HEK293 (cell line): ENCODE data around the gene VSTM2B.

Experiments used
- CTCF ChIA-PET: fragments of 350-600 bp; formaldehyde crosslinking; extraction: SDS; loops from one replicate; lab custom pipeline; 2021; ENCODE audit warnings: antibody characterized with exemption; lab: Yijun Ruan, JAX
- POLR2A ChIA-PET: fragments of 300-600 bp; formaldehyde crosslinking; extraction: SDS; loops from one replicate; lab custom pipeline; 2020; ENCODE audit warnings: antibody characterized with exemption, inconsistent platforms; lab: Yijun Ruan, JAX
- H3K27ac ChIP-seq: fragments of 200-500 bp; sonication (Bioruptor generic); 2 replicates; pipeline ENCODE4 v1.5.1; 2014; ENCODE audit warnings: low read depth, low read length, control low read depth, inconsistent platforms; ENCODE audit errors: extremely low read depth
- H3K36me3 ChIP-seq, 2 experiments: fragments of 200-500 bp in 1 of 2; sonication (Bioruptor generic) in 1 of 2; 1 replicate in 1 of 2; 2 replicates in 1 of 2; pipeline ENCODE4 v1.5.1; 2014 to 2017; ENCODE audit warnings: inconsistent platforms in 2 of 2, low read length in 2 of 2; ENCODE audit not compliant: control insufficient read depth in 2 of 2, insufficient read depth in 1 of 2
- H3K4me1 ChIP-seq: fragments of 200-500 bp; sonication (Bioruptor generic); 2 replicates; pipeline ENCODE4 v1.5.1; 2014; ENCODE audit warnings: mild to moderate bottlenecking, low read length, inconsistent platforms; ENCODE audit not compliant: control insufficient read depth, insufficient read depth
- H3K4me3 ChIP-seq: 2 replicates; pipeline ENCODE4 v1.5.1; 2011; ENCODE audit warnings: low read depth, mild to moderate bottlenecking, control low read depth, low read length, moderate library complexity
- H3K9me3 ChIP-seq: fragments of 200-500 bp; sonication (Bioruptor generic); 2 replicates; pipeline ENCODE4 v1.5.1; 2014; ENCODE audit warnings: low read depth, low read length, inconsistent platforms; ENCODE audit not compliant: control insufficient read depth, insufficient read depth
- BCL11B ChIP-seq: fragments of 450-650 bp; formaldehyde crosslinking; IDR thresholded peaks from 2 replicates; pipeline ENCODE4 v1.5.1; 2016; ENCODE audit warnings: low read depth, missing biosample characterization, missing genetic modification characterization
- IKZF3 ChIP-seq: fragments of 450-650 bp; IDR thresholded peaks from 2 replicates; pipeline ENCODE4 v1.5.0; 2018; ENCODE audit warnings: missing biosample characterization, mild to moderate bottlenecking, missing genetic modification characterization, moderate library complexity
- ZFP37 ChIP-seq: fragments of 450-650 bp; formaldehyde crosslinking; IDR thresholded peaks from 2 replicates; pipeline ENCODE4 v1.5.1; 2016; ENCODE audit warnings: missing biosample characterization, missing genetic modification characterization
- ZIC2 ChIP-seq: fragments of 450-650 bp; formaldehyde crosslinking; IDR thresholded peaks from 2 replicates; pipeline ENCODE4 v1.5.1; 2016; ENCODE audit warnings: missing biosample characterization, missing genetic modification characterization
- ZNF112 ChIP-seq: fragments of 450-650 bp; formaldehyde crosslinking; IDR thresholded peaks from 2 replicates; pipeline ENCODE4 v1.5.0; 2017; ENCODE audit warnings: missing biosample characterization, missing genetic modification characterization
- ZNF391 ChIP-seq: fragments of 450-650 bp; formaldehyde crosslinking; IDR thresholded peaks from 2 replicates; pipeline ENCODE4 v1.5.1; 2016; ENCODE audit warnings: low read depth, missing biosample characterization, missing genetic modification characterization, borderline replicate concordance
- ZNF416 ChIP-seq: fragments of 450-650 bp; formaldehyde crosslinking; IDR thresholded peaks from 2 replicates; pipeline ENCODE4 v1.5.1; 2016; ENCODE audit warnings: missing biosample characterization, missing genetic modification characterization
- ZNF423 ChIP-seq: fragments of 450-650 bp; formaldehyde crosslinking; IDR thresholded peaks from 2 replicates; pipeline ENCODE4 v1.5.1; 2016; ENCODE audit warnings: missing biosample characterization, missing genetic modification characterization
- ZNF747 ChIP-seq: fragments of 450-650 bp; formaldehyde crosslinking; IDR thresholded peaks from 2 replicates; pipeline ENCODE4 v1.5.1; 2016; ENCODE audit warnings: missing biosample characterization, missing genetic modification characterization
- ZSCAN23 ChIP-seq: fragments of 450-650 bp; formaldehyde crosslinking; IDR thresholded peaks from 2 replicates; pipeline ENCODE4 v1.5.1; 2016; ENCODE audit warnings: missing biosample characterization, missing genetic modification characterization
- TF ChIP-seq, protein P1 (sequence below): fragments of 450-650 bp; formaldehyde crosslinking; IDR thresholded peaks from 2 replicates; pipeline ENCODE4 v1.5.1; 2016; ENCODE audit warnings: missing biosample characterization, missing genetic modification characterization
- TF ChIP-seq, protein P2 (sequence below): fragments of 450-650 bp; formaldehyde crosslinking; IDR thresholded peaks from 2 replicates; pipeline ENCODE4 v1.5.1; 2016; ENCODE audit warnings: missing biosample characterization, missing genetic modification characterization
- TF ChIP-seq, protein P3 (sequence below): fragments of 450-650 bp; formaldehyde crosslinking; IDR thresholded peaks from 2 replicates; pipeline ENCODE4 v1.5.1; 2016; ENCODE audit warnings: missing biosample characterization, missing genetic modification characterization
- TF ChIP-seq, protein P4 (sequence below): fragments of 450-650 bp; formaldehyde crosslinking; optimal IDR thresholded peaks from 2 replicates; pipeline ENCODE3; 2016; ENCODE audit warnings: missing biosample characterization, mild to moderate bottlenecking, missing genetic modification characterization
- TF ChIP-seq, protein P5 (sequence below): fragments of 450-650 bp; formaldehyde crosslinking; conservative IDR thresholded peaks from 2 replicates; pipeline ENCODE4 v1.5.1; 2016; ENCODE audit warnings: low read depth, missing biosample characterization, missing genetic modification characterization
- TF ChIP-seq, protein P6 (sequence below): fragments of 450-650 bp; formaldehyde crosslinking; IDR thresholded peaks from 2 replicates; pipeline ENCODE4 v1.5.1; 2017; ENCODE audit warnings: missing biosample characterization, missing genetic modification characterization

VSTM2B gene

DNA sequence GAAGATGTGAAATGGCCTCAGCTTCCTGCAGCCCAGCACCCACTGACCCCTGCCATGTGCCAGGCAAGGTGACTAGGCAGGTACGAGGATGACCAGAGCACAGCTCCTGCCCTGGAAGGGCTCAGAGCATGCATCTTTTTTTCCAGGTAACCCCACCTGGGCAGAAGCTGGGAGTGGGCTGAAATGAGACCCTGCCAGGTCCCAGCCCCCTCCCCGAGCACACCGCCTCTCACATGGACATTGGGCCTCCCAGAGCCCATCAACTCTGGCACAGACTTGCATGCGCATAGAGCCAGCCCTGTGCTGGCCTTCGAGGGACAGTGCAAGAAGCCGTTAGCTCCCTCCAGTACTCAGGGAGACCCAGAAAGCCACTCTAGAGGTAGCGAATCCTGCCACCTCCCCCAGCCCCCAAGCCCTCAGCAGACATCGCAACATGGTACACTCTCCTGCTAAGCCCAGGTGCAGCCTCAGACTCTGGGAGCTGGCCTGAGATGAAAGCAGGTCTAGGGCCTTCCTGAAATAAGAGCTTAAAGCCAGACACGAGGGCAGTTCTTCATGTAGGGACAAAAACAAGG is 8.9 kb upstream of the VSTM2B start (continued):
- TF ChIP-seq, protein P1, sequence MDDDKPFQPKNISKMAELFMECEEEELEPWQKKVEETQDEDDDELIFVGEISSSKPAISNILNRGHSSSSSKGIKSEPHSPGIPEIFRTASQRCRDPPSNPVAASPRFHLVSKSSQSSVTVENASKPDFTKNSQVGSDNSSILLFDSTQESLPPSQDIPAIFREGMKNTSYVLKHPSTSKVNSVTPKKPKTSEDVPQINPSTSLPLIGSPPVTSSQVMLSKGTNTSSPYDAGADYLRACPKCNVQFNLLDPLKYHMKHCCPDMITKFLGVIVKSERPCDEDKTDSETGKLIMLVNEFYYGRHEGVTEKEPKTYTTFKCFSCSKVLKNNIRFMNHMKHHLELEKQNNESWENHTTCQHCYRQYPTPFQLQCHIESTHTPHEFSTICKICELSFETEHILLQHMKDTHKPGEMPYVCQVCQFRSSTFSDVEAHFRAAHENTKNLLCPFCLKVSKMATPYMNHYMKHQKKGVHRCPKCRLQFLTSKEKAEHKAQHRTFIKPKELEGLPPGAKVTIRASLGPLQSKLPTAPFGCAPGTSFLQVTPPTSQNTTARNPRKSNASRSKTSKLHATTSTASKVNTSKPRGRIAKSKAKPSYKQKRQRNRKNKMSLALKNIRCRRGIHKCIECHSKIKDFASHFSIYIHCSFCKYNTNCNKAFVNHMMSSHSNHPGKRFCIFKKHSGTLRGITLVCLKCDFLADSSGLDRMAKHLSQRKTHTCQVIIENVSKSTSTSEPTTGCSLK (tag by site-specific recombination), result no peak
- TF ChIP-seq, protein P2, sequence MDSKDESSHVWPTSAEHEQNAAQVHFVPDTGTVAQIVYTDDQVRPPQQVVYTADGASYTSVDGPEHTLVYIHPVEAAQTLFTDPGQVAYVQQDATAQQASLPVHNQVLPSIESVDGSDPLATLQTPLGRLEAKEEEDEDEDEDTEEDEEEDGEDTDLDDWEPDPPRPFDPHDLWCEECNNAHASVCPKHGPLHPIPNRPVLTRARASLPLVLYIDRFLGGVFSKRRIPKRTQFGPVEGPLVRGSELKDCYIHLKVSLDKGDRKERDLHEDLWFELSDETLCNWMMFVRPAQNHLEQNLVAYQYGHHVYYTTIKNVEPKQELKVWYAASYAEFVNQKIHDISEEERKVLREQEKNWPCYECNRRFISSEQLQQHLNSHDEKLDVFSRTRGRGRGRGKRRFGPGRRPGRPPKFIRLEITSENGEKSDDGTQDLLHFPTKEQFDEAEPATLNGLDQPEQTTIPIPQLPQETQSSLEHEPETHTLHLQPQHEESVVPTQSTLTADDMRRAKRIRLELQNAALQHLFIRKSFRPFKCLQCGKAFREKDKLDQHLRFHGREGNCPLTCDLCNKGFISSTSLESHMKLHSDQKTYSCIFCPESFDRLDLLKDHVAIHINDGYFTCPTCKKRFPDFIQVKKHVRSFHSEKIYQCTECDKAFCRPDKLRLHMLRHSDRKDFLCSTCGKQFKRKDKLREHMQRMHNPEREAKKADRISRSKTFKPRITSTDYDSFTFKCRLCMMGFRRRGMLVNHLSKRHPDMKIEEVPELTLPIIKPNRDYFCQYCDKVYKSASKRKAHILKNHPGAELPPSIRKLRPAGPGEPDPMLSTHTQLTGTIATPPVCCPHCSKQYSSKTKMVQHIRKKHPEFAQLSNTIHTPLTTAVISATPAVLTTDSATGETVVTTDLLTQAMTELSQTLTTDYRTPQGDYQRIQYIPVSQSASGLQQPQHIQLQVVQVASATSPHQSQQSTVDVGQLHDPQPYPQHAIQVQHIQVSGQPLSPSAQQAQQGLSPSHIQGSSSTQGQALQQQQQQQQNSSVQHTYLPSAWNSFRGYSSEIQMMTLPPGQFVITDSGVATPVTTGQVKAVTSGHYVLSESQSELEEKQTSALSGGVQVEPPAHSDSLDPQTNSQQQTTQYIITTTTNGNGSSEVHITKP, result no peak
- TF ChIP-seq ZNF423 (tag by site-specific recombination), result no peak
- TF ChIP-seq IKZF3, result no peak
- TF ChIP-seq BCL11B (tag by site-specific recombination), result no peak
- TF ChIP-seq ZNF416 (tag by site-specific recombination), result no peak
- TF ChIP-seq, all 188 proteins: peak for 0

DNA sequence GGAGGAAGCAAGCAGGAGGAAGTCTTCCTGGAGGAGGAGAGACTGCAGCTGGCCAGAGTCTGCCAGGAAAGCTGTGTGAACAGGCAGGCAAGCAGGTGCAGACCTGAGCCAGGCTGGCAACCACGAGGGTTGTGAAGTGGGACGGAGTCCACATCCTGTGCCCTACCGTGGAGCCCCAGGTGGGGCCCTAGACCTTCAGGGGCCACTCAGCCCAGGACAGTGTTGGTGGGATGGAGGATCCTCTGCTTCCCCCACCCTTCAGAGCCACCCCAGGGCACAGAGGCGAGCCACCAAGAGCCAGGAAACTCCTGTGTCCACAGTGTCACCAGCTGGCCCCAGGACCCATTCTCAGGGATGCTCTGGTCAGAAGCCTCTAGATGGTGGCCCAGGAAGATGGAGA is 8.4 kb upstream of the VSTM2B start:
- POLR2A ChIA-PET, result interaction anchor here (1.5 to 1.7 kb wide), 2 partner anchors 11 to 89 kb away, joined by 4 read pairs; partner anchors contain the start of gene POP4
- CTCF ChIA-PET, result interaction anchor here (0.6 to 1.4 kb wide), 3 partner anchors 10 to 48 kb away, joined by 4 to 7 read pairs (median 5); no protein-coding TSS in a partner anchor

DNA sequence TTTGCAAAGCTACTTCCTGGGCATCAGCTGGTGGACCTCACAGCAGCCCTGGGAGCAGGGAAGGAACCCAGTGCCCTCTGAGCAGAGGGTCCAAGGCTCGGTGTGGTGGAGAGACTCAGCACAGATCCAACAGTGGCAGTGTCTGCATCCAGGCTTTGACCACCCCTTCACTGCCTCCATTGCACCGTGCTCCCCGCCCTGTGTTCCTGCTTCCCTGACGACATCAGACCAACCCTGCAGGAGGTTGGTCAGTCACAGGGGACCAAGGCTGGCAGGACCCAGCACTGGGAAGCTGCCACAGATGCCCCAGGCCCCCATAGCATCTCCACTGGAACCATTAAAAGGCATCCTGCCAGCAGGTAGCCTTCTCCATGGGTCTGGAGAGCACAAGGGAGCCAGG is 7.8 kb upstream of the VSTM2B start:
- no peaks in the 10 kb centered on the region for H3K9me3 ChIP-seq
- H3K27ac ChIP-seq, result no peak overlapping the region
- H3K4me1 ChIP-seq, result no peaks in the 10 kb centered on the region
- CTCF ChIA-PET, result interaction anchor here (1.4 kb wide), 1 partner anchor 10 kb away, joined by 13 read pairs; no protein-coding TSS in a partner anchor
- no peak overlapping the region for H3K4me3 ChIP-seq
- H3K36me3 ChIP-seq, result no peaks in the 10 kb centered on the region
- TF ChIP-seq ZSCAN23 (tag by site-specific recombination), result no peak
- no peak for TF ChIP-seq ZFP37 (tag by site-specific recombination)
- TF ChIP-seq ZIC2, result peak; percentile 29
- TF ChIP-seq, protein P3, sequence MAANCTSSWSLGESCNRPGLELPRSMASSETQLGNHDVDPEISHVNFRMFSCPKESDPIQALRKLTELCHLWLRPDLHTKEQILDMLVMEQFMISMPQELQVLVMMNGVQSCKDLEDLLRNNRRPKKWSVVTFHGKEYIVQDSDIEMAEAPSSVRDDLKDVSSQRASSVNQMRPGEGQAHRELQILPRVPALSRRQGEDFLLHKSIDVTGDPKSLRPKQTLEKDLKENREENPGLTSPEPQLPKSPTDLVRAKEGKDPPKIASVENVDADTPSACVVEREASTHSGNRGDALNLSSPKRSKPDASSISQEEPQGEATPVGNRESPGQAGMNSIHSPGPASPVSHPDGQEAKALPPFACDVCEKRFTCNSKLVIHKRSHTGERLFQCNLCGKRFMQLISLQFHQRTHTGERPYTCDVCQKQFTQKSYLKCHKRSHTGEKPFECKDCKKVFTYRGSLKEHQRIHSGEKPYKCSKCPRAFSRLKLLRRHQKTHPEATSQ (tag by site-specific recombination), result no peak
- TF ChIP-seq, protein P4, sequence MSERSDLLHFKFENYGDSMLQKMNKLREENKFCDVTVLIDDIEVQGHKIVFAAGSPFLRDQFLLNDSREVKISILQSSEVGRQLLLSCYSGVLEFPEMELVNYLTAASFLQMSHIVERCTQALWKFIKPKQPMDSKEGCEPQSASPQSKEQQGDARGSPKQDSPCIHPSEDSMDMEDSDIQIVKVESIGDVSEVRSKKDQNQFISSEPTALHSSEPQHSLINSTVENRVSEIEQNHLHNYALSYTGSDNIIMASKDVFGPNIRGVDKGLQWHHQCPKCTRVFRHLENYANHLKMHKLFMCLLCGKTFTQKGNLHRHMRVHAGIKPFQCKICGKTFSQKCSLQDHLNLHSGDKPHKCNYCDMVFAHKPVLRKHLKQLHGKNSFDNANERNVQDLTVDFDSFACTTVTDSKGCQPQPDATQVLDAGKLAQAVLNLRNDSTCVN (tag by site-specific recombination), result no peak
- TF ChIP-seq ZNF747 (tag by site-specific recombination), result no peak
- TF ChIP-seq, protein P5, sequence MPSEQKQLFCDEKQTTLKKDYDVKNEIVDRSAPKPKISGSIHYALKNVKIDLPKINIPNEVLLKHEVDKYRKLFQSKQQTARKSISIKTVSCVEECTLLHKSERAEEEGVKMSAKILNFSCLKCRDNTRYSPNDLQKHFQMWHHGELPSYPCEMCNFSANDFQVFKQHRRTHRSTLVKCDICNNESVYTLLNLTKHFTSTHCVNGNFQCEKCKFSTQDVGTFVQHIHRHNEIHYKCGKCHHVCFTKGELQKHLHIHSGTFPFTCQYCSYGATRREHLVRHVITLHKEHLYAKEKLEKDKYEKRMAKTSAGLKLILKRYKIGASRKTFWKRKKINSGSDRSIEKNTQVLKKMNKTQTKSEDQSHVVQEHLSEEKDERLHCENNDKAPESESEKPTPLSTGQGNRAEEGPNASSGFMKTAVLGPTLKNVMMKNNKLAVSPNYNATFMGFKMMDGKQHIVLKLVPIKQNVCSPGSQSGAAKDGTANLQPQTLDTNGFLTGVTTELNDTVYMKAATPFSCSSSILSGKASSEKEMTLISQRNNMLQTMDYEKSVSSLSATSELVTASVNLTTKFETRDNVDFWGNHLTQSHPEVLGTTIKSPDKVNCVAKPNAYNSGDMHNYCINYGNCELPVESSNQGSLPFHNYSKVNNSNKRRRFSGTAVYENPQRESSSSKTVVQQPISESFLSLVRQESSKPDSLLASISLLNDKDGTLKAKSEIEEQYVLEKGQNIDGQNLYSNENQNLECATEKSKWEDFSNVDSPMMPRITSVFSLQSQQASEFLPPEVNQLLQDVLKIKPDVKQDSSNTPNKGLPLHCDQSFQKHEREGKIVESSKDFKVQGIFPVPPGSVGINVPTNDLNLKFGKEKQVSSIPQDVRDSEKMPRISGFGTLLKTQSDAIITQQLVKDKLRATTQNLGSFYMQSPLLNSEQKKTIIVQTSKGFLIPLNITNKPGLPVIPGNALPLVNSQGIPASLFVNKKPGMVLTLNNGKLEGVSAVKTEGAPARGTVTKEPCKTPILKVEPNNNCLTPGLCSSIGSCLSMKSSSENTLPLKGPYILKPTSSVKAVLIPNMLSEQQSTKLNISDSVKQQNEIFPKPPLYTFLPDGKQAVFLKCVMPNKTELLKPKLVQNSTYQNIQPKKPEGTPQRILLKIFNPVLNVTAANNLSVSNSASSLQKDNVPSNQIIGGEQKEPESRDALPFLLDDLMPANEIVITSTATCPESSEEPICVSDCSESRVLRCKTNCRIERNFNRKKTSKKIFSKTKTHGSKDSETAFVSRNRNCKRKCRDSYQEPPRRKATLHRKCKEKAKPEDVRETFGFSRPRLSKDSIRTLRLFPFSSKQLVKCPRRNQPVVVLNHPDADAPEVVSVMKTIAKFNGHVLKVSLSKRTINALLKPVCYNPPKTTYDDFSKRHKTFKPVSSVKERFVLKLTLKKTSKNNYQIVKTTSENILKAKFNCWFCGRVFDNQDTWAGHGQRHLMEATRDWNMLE, result no peak
- TF ChIP-seq, protein P6, sequence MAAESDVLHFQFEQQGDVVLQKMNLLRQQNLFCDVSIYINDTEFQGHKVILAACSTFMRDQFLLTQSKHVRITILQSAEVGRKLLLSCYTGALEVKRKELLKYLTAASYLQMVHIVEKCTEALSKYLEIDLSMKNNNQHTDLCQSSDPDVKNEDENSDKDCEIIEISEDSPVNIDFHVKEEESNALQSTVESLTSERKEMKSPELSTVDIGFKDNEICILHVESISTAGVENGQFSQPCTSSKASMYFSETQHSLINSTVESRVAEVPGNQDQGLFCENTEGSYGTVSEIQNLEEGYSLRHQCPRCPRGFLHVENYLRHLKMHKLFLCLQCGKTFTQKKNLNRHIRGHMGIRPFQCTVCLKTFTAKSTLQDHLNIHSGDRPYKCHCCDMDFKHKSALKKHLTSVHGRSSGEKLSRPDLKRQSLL (tag by site-specific recombination), result no peak
- TF ChIP-seq ZNF391 (tag by site-specific recombination), result no peak
- POLR2A ChIA-PET, result interaction anchor here (1.7 kb wide), 1 partner anchor 10 kb away, joined by 4 read pairs; no protein-coding TSS in a partner anchor

More for the DNA sequence above, 8.4 kb upstream of the VSTM2B start:
- TF ChIP-seq ZNF112 (tag by site-specific recombination), result no peak
- TF ChIP-seq, all 188 proteins: peak for 0
- Histone ChIP-seq H3K9me3 (no peaks in the 10 kb centered on the region), H3K4me1 (no peaks in the 10 kb centered on the region), H3K36me3 (no peaks in the 10 kb centered on the region), H3K27ac (no peak overlapping the region), H3K4me3 (no peak overlapping the region)
